ENCODE results near the gene HHIPL2. TPM values are rescaled to one million over a fixed set of nuclear protein-coding genes. Genes with fewer than 3 reads are reported as not detected.

Gene HHIPL2
- total RNA-seq, 1 donor from 2014 or later = 0.42 TPM

DNA sequence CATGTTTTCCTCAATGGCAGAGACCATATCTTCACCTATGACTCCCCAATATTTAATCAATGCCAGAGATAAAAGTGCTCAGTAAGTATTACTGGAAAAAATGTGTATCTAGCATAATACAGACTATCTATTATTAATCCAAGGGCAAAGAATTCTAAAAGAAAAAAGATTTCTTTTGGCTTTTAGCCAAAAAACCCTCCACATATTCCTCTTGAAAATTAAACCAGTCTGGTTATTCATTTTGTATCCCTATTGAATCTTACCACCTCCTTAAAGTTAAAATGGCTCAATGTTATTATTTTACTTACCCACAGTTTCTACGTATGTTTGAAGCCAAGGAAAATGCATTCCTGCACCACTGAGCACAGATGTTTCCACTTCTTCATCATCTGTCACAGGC is 40.2 kb upstream of the HHIPL2 start:
- TF ChIP-seq CTCF (conservative IDR thresholded peaks at IDR 0.05) = no peak
- Mint-ChIP-seq H3K27ac (ENCODE audit: unreplicated experiment) (no peak overlapping the region), H3K27me3 (ENCODE audit: low read depth) (peaks cover 17% of the 10 kb centered on the region), H3K4me3 (peak overlapping the region; percentile 99), H3K9me3 (no peaks in the 10 kb centered on the region), H3K36me3 (ENCODE audit: low read depth) (peaks cover 2% of the 10 kb centered on the region), H3K4me1 (peaks cover 34% of the 10 kb centered on the region)
- no peak for DNase-seq (ENCODE audit: low read depth, low spot score)

- peaks cover 34% of the 10 kb centered on the region for H3K4me1 Mint-ChIP-seq
- peaks cover 6% of the 10 kb centered on the region for H3K27me3 Mint-ChIP-seq (ENCODE audit: low read depth)
- peaks cover 7% of the 10 kb centered on the region for H3K36me3 Mint-ChIP-seq (ENCODE audit: low read depth)
- no peak for DNase-seq (ENCODE audit: low read depth, low spot score)
- H3K4me3 Mint-ChIP-seq = peak overlapping the region; percentile 62
- H3K9me3 Mint-ChIP-seq = no peaks in the 10 kb centered on the region
- no peak for TF ChIP-seq CTCF (conservative IDR thresholded peaks at IDR 0.05)
- H3K27ac Mint-ChIP-seq (ENCODE audit: unreplicated experiment) = no peak overlapping the region
Measured at GRCh38 chr1:222586842-222587241, 38.9 kb upstream of the HHIPL2 start.

DNA sequence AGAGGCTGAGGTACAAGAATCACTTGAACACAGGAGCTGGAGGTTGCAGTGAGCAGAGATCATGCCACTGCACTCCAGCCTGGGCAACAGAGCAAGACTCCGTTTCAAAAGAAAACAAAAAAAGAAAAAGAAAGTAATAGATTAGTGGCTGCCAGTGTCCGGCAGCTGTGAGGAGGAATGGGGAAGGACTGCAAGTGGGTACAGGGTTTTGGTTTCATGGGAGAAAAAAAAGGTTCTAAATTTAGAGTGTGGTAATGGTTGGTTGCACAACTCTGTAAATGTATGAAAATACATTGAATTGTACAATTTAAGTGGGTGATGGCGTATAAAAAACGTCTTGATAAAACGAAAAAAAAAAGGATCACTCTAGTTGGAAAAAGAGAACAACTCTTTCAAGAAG is 35.2 kb upstream of the HHIPL2 start:
- Mint-ChIP-seq H3K4me3 (peak overlapping the region; percentile 15), H3K36me3 (ENCODE audit: low read depth) (peaks cover 7% of the 10 kb centered on the region), H3K27me3 (ENCODE audit: low read depth) (no peaks in the 10 kb centered on the region), H3K9me3 (no peaks in the 10 kb centered on the region), H3K27ac (ENCODE audit: unreplicated experiment) (peak overlapping the region; percentile 43), H3K4me1 (peaks cover 8% of the 10 kb centered on the region)
- no peak for TF ChIP-seq CTCF (conservative IDR thresholded peaks at IDR 0.05)
- DNase-seq (ENCODE audit: low read depth, low spot score) = no peak

GRCh38 chr1:222582099-222582774 is 34.3 kb upstream of the HHIPL2 start:
- TF ChIP-seq CTCF (conservative IDR thresholded peaks at IDR 0.05) = no peak
- Mint-ChIP-seq H3K27ac (ENCODE audit: unreplicated experiment) (no peak overlapping the region), H3K9me3 (no peaks in the 10 kb centered on the region), H3K4me3 (no peak overlapping the region), H3K36me3 (ENCODE audit: low read depth) (peaks cover 12% of the 10 kb centered on the region), H3K4me1 (peaks cover 5% of the 10 kb centered on the region), H3K27me3 (ENCODE audit: low read depth) (no peaks in the 10 kb centered on the region)
- DNase-seq (ENCODE audit: low read depth, low spot score) = no peak

- no peak for TF ChIP-seq CTCF (conservative IDR thresholded peaks at IDR 0.05)
- Mint-ChIP-seq H3K9me3 (no peaks in the 10 kb centered on the region), H3K4me3 (no peak overlapping the region), H3K27me3 (ENCODE audit: low read depth) (no peaks in the 10 kb centered on the region), H3K27ac (ENCODE audit: unreplicated experiment) (no peak overlapping the region), H3K4me1 (no peaks in the 10 kb centered on the region), H3K36me3 (ENCODE audit: low read depth) (peaks cover 18% of the 10 kb centered on the region)
- DNase-seq (ENCODE audit: low read depth, low spot score) = no peak
Measured at GRCh38 chr1:222579316-222579715, 31.4 kb upstream of the HHIPL2 start.
